NCI-H1105 treated with DMSO at 0.1 percent for 48 hours (cell line): ENCODE results near the gene CHRDL2.

ENCODE experiments used
- DNase-seq: peaks from one replicate; lab custom pipeline; 2025; lab: John Stamatoyannopoulos, UW

The CHRDL2 gene

GRCh38 chr11:74685338-74685737 lies 45.9 kb downstream of the CHRDL2 start:
- no peak for DNase-seq

- DNase-seq: no peak
Measured at GRCh38 chr11:74684661-74685060, 46.6 kb downstream of the CHRDL2 start.

GRCh38 chr11:74683941-74684481 lies 47.2 kb downstream of the CHRDL2 start:
- no peak for DNase-seq

- no peak for DNase-seq
Measured at GRCh38 chr11:74683279-74683871, 47.9 kb downstream of the CHRDL2 start.

- no peak for DNase-seq
Measured at GRCh38 chr11:74682731-74683278, 48.4 kb downstream of the CHRDL2 start.

- DNase-seq: peak; percentile 24
Measured at GRCh38 chr11:74681686-74682651, 49.3 kb downstream of the CHRDL2 start.

GRCh38 chr11:74680703-74681531 lies 50.3 kb downstream of the CHRDL2 start:
- DNase-seq: no peak

GRCh38 chr11:74680035-74680671 lies 51.1 kb downstream of the CHRDL2 start:
- no peak for DNase-seq

GRCh38 chr11:74679513-74679865 lies 51.7 kb downstream of the CHRDL2 start:
- no peak for DNase-seq

- DNase-seq: no peak
Measured at GRCh38 chr11:74678591-74679512, 52.4 kb downstream of the CHRDL2 start.

- no peak for DNase-seq
Measured at GRCh38 chr11:74678041-74678440, 53.2 kb downstream of the CHRDL2 start.

- no peak for DNase-seq
Measured at GRCh38 chr11:74677131-74677530, 54.1 kb downstream of the CHRDL2 start.

- no peak for DNase-seq
Measured at GRCh38 chr11:74676596-74676995, 54.6 kb downstream of the CHRDL2 start.

GRCh38 chr11:74675761-74676160 lies 55.5 kb downstream of the CHRDL2 start:
- DNase-seq: no peak

GRCh38 chr11:74673693-74674360 lies 57.4 kb downstream of the CHRDL2 start:
- no peak for DNase-seq

- no peak for DNase-seq
Measured at GRCh38 chr11:74672956-74673692, 58.1 kb downstream of the CHRDL2 start.

- DNase-seq: no peak
Measured at GRCh38 chr11:74672332-74672955, 58.8 kb downstream of the CHRDL2 start.

- no peak for DNase-seq
Measured at GRCh38 chr11:74671520-74672196, 59.6 kb downstream of the CHRDL2 start.
